HG02571 (cell line): ENCODE data around the gene CABCOCO1.

Experiments used
- ATAC-seq: cut with Tn5 transposase; IDR thresholded peaks from one replicate; pipeline ENCODE4 v1.9.1; 2021; ENCODE audit warnings: mild to moderate bottlenecking, moderate library complexity; ENCODE audit not compliant: unreplicated experiment

CABCOCO1 gene, protein sequence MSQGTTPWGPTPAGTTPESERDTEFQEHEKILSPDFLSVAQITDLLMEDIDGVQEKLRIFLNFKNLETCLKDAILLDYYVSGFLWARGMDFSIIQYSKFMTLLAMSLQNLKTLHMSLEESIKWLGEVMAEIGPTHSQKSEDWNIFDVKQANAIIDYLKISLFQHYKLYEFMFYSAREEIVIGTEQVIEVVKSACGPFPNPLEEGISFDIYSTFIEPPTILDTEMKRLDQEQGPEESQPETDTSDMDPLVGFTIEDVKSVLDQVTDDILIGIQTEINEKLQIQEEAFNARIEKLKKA

DNA sequence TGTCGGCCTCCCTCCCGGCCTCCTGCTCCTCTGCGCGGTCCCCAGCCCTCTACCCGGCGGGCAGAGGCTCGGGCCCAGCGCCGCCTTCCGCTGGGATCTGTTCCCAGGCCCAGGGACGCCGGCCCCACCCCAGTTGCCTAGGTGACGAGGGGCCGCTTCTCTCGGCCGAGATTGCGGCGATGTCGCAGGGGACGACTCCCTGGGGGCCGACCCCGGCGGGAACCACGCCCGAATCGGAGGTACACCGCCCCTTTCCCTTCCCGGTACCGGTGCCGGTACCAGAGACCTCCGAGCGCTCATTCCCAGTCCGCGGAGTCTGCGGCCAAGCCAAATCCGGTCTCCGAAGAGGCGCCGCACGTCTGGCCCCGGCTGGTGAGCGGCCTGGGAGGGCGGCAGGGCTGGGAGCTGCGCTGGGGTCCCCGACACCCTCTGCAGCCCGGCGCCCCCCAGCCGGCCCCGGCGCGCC lies at the start of gene CABCOCO1:
Gene CABCOCO1, plus strand, starts transcription at position 136 of the 466 bp plus-strand sequence. Its CDS starts 44 bp downstream, at position 180.
- ATAC-seq: no peak

DNA sequence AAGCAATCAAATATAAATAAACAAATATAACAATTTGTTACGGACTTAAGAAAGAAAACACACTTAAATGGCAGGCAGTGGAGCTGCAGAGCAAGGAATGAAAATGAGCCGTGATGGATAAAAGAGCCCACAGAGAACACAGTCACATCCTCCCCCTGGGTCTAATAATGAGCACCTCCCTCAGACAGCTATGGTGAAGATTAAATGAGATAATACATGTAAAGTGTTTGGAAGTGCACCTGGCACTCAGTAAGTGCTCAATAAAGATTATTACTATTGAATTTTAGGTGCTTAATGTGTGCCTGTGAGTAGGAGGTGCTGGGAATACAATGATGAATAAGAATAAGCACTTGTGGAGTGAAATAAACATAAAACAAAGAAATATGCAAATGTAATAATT lies 49.1 kb upstream of the CABCOCO1 start:
- ATAC-seq: no peak

DNA sequence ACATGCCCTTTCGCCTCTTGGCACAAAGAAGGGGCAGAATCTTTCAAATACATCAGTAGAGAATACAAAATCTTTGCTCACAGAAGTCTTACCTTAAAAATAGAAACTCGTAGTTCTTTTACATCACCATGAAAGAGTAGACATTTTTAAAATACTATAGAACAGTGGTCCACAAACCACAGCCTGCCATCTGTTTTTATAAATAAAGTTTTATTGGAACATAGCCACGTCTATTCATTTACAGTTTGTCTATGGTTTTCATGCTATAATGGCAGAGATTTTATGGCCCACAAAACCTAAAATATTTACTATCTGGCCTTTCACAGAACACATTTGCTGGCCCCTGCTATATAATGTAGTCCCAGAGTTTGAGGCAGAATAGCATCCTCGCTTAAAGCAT lies 46.1 kb upstream of the CABCOCO1 start:
- ATAC-seq: no peak

DNA sequence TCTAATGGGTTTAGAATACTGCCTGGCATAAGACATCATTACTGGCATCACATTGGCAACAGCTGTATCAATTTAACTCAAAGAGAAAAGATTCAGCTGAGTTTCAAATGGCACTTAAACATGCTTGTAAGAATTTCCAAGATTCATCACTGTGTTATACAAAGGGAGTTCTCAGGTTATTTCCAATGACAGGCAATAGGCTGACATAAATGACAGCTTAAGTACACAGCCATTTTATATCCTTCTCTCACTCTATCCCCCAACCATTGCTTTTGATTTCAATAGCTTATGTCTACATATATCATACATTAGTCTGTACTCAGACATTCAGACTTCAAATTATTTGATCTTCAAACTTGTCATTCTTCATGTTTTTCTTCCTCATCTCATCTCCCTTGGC lies 45.5 kb upstream of the CABCOCO1 start:
- ATAC-seq: no peak

DNA sequence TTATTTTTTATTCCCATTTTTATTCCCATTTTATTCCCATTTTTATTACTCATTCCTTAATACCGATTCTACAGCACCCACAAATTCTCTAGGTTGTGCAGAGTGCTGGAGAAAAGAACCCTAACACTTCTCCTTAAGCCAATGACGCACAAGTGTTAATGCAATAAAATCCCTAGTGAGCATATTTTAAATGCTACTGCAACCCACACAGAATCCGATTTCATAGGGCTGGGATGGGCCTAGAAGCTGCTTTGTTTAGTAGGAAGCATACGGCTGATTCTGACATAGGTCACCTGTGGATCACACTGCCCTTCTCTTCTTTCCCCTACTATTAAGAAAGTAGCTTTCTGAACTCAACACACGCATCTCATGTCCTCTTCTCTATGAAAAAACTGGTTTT lies 45.1 kb upstream of the CABCOCO1 start:
- no peak for ATAC-seq

DNA sequence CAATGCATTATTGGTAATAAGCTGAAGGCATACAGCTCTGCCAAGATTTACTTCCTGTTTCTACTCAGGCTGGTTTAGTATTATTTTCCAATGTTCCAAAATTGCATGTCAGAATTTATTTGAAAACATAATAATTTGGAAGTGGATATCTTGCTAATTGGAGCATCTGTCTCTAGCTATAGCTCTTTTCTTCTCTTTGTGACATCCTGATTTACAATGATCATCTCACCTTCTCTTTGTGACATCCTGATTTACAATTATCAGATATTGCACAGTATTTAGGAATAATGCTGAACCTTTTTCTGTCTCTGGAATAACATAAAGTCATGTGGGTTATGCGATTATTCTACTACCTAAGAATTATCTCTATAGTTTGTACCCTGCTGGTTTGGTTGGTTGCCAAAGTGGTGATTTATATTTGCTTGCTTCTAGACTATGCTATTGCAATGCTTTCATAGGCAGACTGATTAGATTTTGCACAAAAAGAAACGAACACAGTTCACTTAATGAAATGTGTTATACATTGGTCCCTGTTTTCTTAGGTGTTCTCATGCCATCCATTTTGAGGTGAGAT lies 44.3 kb upstream of the CABCOCO1 start:
- ATAC-seq: no peak

DNA sequence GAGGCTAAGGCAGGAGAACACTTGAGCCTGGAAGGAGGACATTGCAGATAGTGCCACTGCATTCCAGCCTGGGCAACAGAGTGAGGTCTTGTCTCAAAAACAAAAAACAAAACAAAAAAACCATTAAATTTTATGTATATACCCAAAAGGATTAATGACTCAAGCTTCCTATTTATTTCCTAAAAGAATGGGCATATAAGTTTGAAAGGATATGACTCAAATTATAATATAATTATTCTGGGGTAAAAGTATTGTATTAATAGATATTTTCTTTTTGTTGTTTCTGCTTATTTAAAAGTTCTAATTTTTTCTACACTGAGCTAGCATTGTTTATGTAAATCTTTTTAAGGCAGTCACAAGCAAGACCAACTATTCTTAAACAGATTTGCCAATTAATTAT lies 42.2 kb upstream of the CABCOCO1 start:
- no peak for ATAC-seq

DNA sequence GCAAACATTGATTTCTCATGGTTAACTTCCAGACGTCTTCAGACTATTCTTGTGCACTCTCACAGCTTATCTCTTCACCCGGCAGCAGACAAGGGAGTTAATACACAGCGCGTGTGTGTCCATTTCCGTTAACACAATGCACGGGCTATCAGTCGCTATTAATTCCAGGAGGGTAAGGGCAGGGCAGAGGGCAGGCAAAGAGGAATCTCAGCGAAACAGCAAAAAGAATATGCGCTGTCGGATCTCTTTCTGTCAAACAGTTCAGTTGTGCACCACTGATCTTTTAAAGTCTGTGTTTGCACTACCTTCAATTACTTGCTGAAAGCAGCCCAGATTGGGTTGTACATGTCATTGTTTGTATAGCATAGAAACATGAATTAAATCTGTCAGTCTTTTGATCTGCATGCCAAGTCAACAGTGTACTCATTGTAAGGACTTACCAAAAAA lies 41.1 kb upstream of the CABCOCO1 start:
- no peak for ATAC-seq

DNA sequence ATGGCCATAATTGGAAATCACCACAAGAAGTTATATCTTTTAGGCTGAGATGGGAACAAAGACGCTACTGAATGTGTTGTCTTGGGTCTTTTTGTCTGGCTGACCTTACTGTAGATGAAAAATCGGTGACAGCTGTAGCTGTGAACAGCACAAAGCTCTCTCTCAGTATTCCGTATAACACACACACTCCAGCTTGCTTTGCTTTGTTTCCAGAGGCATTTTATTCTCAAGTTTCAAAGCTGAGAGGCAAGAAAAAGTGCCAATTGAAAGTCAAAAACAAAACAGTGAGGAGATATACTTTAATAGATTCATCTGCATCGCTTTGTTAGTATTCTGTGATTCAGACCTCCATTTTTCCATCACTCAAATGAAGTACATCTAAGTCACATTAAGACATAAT lies 39.6 kb upstream of the CABCOCO1 start:
- no peak for ATAC-seq

DNA sequence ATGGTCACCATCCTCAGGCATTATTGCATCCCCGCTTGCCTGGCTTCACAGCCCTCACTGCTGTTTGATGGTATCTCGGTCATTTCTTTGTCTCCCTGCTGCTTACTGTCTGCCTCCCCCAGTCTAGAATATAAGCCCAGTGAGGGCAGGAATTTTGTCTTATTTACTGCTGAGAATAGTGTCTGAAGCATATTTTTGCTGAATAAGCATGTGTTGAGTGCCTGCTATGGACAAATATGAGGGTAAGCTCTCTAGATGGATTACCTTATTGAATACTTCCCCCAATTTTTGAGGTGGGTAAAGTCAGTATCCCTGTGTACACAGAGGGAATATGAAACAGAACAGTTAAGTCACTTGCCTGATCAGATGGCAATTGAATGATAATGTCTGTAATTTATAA lies 36.5 kb upstream of the CABCOCO1 start:
- ATAC-seq: no peak

DNA sequence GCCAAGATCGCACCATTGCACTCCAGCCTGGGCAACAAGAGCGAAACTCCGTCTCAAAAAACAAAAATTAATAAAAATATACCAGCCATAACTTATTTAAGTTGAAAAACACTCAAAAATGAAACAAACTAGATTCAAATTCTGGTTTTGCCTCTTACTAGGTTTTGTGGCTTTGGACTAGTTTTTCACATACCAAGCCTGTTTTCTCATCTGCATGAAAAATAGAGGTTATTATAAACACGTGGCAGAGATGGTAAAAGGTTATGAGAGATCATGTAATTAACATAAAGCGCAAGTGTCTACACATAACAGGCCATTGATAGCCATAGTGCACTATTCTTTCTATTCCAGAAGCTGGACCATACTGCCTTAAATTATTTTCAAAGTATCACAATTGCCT lies 35.5 kb upstream of the CABCOCO1 start:
- ATAC-seq: no peak

DNA sequence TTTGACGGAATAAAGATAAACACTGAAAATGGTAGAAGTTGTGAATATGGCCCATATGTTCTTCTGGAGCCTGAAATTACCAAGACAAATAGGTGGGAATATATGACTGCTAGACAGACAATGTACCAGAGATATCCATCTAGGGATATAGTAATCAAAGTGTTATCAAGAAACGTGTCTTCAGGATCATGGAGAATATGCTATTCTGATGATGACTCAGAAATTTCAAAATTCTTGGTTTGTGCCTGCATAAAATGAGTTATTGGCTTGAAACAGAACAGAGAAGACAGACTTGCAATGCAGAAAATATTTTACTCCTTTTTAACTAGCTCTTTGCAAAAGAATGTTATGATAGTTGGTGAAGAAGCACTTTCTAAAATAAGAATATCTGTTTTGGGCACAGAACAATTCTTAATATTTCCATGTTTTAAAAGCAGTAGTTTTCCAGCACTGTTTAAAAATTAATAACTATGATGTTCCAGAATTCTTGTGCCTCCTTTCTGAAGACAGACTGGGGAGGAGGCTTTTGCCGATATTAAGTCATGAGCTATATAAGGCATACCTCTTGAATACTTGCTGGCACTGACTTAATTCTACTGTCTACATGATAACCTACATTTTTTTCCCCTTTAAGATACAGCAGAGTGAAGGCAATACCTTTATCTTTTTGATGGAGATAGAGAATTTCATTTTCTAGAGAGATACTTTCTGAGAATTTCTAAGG lies 34.4 kb upstream of the CABCOCO1 start:
- no peak for ATAC-seq

DNA sequence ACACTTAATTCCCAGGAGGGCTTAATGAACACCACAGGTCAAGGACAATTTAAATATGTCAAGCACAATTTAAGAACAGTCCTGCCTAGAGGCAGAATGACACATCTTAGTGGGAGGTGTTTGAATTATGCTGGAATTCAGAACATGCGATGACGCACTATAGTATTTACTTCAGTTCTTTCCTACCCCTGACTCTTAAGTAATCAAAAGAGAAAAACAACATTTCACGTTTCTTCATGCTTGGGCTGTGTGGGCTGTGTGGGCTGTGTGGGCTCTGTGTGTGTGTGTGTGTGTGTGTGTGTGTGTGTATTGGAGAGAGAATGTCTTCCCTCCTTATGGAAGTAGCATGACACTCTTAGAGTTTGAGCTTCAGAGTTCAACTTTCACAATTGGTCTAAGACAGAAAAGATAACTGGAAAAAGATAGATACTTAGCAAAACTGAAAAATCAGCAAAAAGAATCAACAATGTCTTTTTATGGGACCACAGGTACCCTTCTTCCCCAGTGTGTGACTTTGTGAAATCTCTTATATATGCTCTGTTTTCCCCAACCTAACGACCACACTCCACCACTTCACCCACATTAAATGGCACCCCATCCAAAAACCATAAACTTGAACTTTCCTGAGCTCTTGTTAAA lies 33.7 kb upstream of the CABCOCO1 start:
- ATAC-seq: no peak

DNA sequence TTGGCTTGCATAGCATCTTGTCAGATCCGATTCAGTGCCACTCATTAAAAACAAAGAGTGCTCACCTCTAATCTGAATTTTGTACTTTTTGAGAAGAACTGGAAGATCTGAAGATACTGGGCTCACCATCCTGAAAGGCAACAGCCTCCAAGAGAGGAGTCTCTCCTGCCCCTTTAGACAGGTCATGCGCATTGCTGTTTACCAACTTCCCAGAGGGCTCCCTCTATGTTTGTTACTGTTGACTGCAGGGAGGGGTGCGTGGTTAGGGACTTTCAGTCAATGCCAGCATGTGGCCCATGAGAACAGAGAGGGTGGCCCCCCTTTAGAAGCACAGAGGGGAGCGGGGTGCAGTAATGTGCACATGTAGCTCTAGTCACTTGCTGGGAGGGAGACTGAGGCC lies 33.2 kb upstream of the CABCOCO1 start:
- ATAC-seq: no peak

DNA sequence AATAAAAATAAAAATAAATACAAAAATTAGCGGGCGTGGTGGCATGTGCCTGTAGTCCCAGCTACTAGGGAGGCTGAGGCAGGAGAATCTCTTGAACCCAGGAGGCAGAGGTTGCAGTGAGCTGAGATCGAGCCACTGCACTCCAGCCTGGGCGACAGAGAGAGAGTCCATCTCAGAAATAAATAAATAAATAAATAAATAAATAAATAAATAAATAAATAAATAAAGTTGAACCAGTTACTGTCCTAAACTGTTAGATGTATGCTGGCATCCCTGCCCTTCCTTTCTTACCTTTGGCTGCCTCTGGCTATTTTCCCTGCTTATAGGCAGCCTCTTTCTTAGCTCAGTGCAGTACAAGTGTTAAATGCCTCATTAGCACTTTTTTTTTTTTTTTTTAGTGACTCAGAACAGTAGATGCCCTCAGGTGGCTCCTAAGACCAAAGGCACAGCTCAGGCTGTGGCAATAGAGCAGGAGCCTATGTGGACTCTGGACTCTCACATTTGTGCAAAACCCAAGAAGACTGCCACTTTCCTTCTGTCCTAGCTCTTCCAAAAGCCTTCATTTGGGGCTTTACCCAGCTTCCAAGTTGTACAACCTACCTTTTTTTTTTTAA lies 30.6 kb upstream of the CABCOCO1 start:
- no peak for ATAC-seq

DNA sequence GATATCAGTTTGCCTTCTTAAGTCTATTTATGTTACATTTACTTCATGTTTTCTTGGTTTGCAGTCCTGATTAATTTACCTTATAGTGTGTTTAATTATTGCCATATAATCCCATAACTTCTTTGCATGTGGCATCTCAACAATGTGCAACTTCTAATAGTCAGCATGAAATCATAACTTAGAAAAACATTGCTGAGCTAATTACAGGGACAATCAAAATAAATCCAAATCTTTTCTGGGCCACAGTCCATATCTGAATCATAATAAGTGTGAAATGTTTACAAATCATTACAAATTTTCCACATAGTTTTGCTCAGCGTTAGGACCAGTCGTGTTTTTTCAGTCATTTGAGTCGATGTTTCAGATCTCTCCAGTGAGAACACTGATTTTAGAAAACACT lies 29.1 kb upstream of the CABCOCO1 start:
- no peak for ATAC-seq

DNA sequence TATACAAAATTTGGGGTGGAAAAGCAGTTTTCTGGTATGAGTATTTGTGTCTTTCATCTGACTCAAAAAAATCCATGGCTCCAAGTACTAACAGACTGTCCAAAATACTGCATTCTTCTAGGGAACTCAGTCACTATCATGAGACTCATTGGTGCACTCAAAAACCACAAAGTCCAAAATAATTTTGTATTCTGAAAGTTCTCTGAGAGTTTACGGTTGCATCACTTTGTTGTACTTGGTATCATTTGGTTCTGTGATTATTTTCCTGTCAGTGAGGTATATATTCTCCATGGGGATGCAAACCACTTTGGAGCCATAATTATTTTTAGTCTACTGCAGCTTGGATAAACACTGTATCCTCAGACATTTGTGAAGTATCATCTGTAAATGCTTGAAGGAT lies 28.0 kb upstream of the CABCOCO1 start:
- ATAC-seq: no peak

DNA sequence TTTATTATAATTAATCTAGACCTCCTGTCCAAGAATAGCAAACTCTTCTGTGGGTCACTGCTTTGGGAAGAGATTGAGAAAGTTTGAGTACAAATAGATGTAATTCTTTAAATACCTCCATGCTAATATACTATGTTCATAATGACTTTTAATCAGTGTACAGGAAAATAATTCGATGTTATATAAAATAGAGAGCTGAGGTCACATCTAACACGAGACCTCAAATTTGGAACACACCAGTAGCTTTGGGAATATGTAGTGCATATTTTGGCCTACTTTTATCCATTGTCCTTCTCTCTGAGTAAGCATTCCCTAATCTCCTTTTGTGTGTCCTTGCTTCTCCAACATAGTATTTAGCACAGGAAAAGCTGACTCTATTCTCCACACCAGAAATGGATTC lies 27.3 kb upstream of the CABCOCO1 start:
- ATAC-seq: no peak

DNA sequence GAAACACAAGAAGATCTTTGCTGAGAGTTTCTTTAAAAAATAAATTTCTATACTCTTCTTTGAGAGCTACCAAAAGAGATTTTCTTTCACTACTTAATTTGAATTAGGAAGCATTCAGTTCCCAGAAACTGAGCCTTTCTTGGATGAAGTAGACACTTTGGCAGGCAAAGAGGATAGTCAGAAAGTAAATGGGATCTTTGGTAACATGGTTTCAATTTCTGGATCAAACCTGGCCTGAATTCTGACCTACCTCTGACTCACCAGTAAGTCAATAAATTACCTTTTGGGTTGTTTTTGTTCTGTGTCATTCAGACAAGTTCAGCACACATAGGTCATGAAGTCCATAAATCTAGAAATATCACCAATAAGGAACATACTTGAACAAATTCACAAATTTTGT lies 26.8 kb upstream of the CABCOCO1 start:
- no peak for ATAC-seq

DNA sequence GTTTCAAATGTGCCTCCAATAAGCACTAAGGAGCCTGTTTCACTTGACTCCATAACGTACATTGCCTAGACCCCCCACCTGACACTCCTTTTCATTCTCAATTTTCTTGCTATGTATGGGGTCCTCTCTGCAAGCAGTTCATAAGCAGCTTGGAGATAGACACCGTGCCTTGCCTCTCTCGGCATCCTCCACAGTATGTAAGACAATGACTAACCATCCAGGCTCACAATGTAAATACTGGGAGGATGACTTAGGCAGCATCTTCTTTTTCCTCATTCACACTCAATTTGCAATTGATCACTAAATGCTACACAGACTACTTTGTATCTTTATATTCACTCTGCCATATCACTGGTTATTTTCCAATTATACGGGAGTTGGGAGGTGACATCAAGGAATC lies 22.8 kb upstream of the CABCOCO1 start:
- ATAC-seq: no peak

DNA sequence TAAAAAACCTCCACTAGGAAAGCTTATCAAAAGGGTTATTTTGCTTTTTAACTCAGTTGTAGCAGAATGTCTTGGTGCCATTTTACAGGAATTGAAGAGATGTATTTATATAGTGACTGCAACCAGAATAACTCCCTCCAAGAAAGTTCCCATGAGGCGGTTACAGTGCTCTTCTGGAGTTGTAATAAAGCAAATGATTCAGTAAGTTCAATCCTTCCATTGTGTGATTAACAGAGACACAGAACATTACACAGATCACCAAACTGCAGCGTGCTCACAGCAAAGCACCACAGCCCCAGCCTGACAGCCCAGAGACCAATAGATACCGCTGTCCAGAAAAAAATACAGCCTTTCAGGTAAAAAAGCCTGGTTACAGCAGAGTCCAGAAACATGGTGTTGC lies 21.9 kb upstream of the CABCOCO1 start:
- ATAC-seq: no peak
